CD4-positive, alpha-beta T cell treated with Interleukin-21 for 1 hour (primary cell): Measurements from ENCODE around the gene FBLN2.

ENCODE experiments used
- DNase-seq: peaks from one replicate; pipeline ENCODE4 v3.0.0-alpha.2; 2020

FBLN2 gene

DNA sequence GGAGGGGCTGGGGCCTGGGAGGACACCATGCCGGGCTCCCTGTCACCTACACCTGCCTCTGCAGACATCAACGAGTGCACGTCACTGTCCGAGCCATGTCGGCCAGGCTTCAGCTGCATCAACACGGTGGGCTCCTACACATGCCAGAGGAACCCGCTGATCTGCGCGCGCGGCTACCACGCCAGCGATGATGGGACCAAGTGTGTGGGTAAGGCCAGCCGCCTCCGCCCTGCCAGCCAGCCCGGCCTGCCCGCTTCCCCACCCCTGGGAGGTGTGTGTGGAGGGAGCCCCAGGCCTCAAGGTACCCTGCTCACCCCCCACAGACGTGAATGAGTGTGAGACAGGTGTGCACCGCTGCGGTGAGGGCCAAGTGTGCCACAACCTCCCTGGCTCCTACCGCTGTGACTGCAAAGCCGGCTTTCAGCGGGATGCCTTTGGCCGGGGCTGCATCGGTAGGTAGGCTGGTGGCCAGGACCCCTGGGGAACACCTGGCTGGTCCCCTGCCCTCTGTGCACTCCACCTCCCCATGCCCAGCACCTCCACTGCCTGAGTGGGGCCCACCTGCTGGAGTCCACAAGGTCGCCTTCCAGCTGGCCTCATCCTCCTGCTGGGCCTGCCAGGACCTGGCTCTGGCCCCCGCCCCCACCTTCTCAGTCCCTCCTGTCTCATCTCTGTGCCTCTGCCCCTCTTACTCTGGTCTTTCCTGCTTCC, 80.1 kb downstream of the FBLN2 start:
- no peak for DNase-seq

GRCh38 chr3:13629644-13630043, 80.7 kb downstream of the FBLN2 start:
- DNase-seq: no peak

DNA sequence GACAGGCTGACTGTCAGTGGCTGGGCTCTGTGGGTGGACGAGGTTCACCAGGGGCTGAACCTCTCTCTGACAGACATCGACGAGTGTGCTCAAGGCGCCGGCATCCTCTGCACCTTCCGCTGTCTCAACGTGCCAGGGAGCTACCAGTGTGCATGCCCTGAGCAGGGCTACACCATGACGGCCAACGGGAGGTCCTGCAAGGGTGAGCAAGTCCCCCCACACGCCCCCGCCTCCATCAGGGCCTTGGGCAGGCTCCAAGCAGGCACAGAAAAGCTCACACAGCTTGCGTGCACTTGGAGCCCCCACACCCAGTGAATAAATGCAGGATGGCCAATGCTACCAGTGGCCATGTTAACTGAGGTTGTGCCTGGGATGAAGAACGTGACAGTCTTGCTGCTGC, 82.3 kb downstream of the FBLN2 start:
- DNase-seq: no peak

- DNase-seq: no peak
These were observed 84.3 kb downstream of the FBLN2 start for GRCh38 chr3:13633176-13633575.

GRCh38 chr3:13634151-13634550, 85.2 kb downstream of the FBLN2 start:
- no peak for DNase-seq

GRCh38 chr3:13634615-13635014, 85.7 kb downstream of the FBLN2 start:
- no peak for DNase-seq

DNA sequence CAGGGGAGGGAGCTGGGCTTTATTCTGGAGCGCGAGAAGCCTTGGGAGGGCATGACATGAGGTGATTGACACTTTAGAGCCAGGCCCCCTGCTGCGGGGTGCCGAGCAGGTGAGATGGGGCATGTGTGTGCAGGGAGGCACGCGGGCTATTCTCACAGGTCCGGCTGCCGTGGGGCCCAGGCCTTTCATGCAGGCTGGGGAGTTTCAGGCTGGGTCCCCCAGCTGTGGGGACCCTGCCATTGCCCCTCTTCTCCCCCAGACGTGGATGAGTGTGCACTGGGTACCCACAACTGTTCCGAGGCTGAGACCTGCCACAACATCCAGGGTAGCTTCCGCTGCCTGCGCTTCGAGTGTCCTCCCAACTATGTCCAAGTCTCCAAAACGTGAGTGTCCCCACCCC, 87.3 kb downstream of the FBLN2 start:
- no peak for DNase-seq

GRCh38 chr3:13636874-13637273, 87.9 kb downstream of the FBLN2 start:
- DNase-seq: no peak

DNA sequence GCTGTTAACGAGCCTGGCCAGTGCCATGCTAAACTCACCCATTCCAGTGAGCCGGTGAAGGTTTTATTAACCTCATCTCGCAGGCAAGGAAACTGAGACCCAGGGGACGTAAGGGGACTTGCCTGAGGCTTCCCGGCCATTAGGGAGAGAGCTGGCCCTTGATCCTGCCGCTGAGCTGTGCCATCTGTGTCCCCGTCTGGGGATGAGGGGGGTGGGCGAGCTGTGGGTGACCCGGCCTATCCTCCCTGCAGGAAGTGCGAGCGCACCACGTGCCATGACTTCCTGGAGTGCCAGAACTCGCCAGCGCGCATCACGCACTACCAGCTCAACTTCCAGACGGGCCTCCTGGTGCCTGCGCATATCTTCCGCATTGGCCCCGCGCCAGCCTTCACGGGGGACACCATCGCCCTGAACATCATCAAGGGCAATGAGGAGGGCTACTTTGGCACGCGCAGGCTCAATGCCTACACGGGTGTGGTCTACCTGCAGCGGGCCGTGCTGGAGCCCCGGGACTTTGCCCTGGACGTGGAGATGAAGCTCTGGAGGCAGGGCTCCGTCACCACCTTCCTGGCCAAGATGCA, 88.5 kb downstream of the FBLN2 start:
- DNase-seq: no peak

DNA sequence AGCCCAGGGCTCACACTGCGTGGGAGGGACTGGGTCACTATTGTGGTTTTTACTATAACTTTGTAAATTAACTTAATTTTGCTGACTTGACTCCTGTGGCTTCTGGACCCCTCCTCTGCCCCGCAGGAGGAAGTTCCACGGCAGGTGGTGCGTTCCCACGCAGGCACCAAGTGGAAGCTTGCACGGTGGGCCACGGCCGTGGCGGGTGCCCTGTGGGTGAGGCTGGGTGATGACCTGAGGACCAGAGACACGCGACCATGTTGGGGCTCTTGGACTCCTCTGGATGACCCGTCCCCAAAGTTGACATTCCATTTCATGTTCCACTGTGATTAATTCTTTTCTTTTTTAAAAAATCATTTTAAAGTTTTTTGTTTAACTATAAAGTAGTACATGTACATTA, 89.0 kb downstream of the FBLN2 start:
- DNase-seq: no peak

DNA sequence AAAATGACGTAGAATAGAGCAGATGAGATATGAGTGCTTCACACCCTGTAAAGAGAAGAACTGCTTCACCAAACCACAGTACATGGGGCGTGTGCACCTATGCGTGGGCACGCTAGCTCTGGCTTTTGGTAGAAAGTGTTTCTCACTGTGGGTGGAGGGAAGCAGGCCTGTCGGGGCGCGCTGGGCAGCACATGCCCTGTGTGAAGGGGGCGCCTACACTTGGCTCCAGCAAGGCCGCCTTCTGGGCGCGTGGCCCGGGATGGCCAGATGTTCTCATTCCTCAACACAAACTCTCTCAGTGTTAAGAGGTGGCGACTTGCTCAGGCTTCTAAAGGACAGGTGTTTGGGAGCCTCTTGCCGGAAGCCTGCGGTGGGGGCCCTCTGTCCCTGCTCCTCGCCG, 90.0 kb downstream of the FBLN2 start:
- DNase-seq: no peak

- no peak for DNase-seq
These were observed 93.7 kb downstream of the FBLN2 start for GRCh38 chr3:13642597-13642996.

- no peak for DNase-seq
These were observed 95.6 kb downstream of the FBLN2 start for GRCh38 chr3:13644341-13645117.

DNA sequence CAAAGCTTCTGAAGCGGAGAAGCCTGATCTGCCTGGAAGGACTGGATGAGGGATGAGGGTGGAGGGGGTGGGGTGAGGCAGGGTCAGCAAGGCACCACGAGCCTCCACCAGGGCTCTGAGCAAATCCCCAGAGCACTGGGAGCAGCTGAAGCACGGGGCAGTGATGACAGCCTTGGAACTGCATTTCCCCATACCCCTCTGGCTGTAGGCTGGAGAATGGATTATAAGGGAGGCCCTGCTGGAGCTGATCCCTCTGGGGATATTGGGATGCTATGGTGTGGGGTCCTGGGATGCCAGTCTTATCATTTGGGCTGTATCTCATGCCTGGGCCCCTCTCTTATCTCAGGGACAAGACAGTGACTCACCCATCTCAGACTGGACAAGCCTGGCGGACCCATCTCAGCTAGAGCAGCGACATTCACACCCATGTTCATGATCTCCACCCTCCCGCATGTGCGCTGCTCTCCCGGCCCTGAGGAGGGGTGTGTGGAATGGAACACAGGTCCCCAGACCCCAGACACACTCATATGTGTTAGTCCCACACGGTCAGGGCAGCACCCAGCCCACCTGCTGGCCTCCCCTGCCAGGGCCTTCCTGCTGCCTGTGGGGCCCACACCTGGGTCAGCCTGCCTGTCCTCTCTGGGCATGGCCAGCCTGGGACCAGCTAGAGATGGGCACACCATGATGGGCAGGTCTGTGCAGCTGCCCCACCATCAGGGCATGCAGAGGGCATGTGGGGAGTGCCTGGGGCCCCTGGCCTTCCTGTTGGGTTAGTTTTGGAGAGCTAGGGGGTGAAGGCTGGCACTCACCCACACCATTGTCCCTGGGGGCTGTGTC, 97.1 kb downstream of the FBLN2 start:
- no peak for DNase-seq

DNA sequence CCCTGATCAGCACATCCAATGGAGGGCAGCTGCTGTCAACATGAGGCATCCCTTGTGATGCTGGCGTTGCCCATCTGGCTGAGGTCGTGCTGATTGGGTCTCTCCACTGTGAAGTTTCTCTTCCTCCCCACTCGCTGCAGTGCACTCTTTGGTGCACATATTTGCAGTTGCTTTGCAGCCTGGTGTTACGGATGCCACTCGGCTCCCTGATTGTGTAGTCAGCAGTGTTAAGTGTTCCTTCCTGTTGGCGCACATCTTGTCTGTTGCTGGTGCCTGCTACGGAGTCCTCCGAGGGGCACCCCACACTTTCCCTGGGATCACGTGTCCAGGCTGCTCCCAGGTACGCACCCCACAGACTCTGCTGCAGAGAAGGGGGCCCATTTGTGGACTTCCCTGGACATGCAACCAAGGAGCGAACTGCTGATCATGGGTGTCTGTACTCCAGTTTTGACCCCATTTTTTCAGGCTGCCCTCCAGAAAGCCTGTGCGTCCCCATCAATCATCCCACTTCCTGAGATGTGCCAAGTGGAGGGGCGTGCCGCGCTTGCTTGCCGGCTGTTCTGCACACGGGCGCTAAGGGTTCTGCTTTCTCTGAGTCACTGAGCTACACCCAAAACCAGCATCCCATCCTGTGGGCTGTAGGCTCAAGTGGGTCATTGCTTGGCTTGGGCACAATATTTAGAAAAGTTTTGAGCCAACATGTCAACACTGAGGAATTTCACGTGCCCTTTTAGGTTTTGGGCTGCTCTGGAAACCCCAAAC, 98.6 kb downstream of the FBLN2 start:
- DNase-seq: no peak

GRCh38 chr3:13648060-13649001, 99.4 kb downstream of the FBLN2 start:
- DNase-seq: peak; percentile 77

- peak; percentile 79 for DNase-seq
These were observed 101.5 kb downstream of the FBLN2 start for GRCh38 chr3:13650210-13651056.

- no peak for DNase-seq
These were observed 102.1 kb downstream of the FBLN2 start for GRCh38 chr3:13651057-13651400.

DNA sequence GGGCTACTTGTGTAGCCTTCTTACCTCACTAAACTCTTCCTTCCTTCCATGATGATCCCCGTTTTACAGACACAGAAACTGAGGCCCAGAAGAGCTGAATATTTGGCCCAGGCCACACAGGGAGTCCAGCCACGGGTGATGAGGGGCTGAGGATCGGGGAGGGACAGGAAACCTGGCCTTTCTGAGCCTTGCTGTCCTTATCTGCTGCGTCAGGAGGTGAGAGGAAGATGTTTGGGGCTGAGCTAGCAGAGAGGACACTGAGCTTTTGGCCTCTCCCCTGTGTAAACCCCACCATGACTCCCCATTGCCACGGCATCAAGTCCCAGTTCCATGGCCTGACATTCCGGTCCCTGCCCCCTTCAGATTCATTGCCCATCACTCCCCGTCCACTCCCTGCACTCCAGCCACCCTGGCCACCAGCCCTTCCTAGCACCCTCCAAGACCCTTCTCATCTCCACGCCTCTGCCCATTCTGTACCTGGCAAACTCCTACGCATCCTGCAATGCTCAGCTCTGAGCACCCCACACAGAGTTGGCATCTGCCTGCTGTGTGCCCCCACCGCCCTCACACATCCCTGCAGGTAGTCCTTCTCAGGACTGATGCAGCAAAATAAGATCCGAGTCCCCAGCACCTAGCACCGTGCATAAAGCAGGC, 103.0 kb downstream of the FBLN2 start:
- no peak for DNase-seq

- DNase-seq: no peak
These were observed 103.8 kb downstream of the FBLN2 start for GRCh38 chr3:13652728-13653127.
